ENCODE data around the gene RARRES2.
A peak's percentile ranks its signal among the peaks of the same experiment; 100 is the strongest.
"Not testable (repeated sequence)": the region's sequence is repeated elsewhere in the genome, so short reads cannot be mapped to it uniquely, and the experiment has no call there.

The RARRES2 gene

GRCh38 chr7:150335108-150335773, 6.2 kb downstream of the RARRES2 start:
- no peak for DNase-seq

GRCh38 chr7:150334108-150334507, 7.3 kb downstream of the RARRES2 start:
- DNase-seq = no peak

- DNase-seq = no peak
Measured at GRCh38 chr7:150333659-150334058, 7.8 kb downstream of the RARRES2 start.

GRCh38 chr7:150332852-150333635, 8.4 kb downstream of the RARRES2 start:
- DNase-seq = no peak

- no peak for DNase-seq
Measured at GRCh38 chr7:150330211-150330885, 11.1 kb downstream of the RARRES2 start.

GRCh38 chr7:150329331-150330120, 11.9 kb downstream of the RARRES2 start:
- DNase-seq = no peak

- no peak for DNase-seq
Measured at GRCh38 chr7:150327308-150327707, 14.1 kb downstream of the RARRES2 start.

GRCh38 chr7:150326657-150327268, 14.7 kb downstream of the RARRES2 start:
- no peak for DNase-seq

- DNase-seq = no peak
Measured at GRCh38 chr7:150325901-150326300, 15.5 kb downstream of the RARRES2 start.

- DNase-seq = no peak
Measured at GRCh38 chr7:150325110-150325611, 16.3 kb downstream of the RARRES2 start.

GRCh38 chr7:150324373-150324961, 17.0 kb downstream of the RARRES2 start:
- no peak for DNase-seq

GRCh38 chr7:150323682-150324372, 17.6 kb downstream of the RARRES2 start:
- no peak for DNase-seq

GRCh38 chr7:150322833-150323681, 18.4 kb downstream of the RARRES2 start, which contains the start of the genes ACTR3C and LRRC61:
ACTR3C (minus strand) TSS chr7:150323545; CDS start chr7:150295296, 28,249 bp downstream.
LRRC61 (plus strand) TSS chr7:150323355; CDS start chr7:150336862, 13,507 bp downstream.
- peak; percentile 54 for DNase-seq

- DNase-seq = no peak
Measured at GRCh38 chr7:150322114-150322832, 19.2 kb downstream of the RARRES2 start.

- no peak for DNase-seq
Measured at GRCh38 chr7:150321788-150322113, 19.7 kb downstream of the RARRES2 start.

GRCh38 chr7:150317748-150318444, 23.5 kb downstream of the RARRES2 start:
- no peak for DNase-seq

GRCh38 chr7:150316987-150317386, 24.4 kb downstream of the RARRES2 start:
- not testable (repeated sequence) for DNase-seq

GRCh38 chr7:150314639-150315239, 26.7 kb downstream of the RARRES2 start:
- DNase-seq = no peak
